GM18526 (cell line): Measurements from ENCODE around the gene USP44.
A peak's percentile ranks its signal among the peaks of the same experiment; 100 is the strongest.

Experiments used
- POLR2A ChIP-seq: IDR thresholded peaks from 3 replicates; pipeline ENCODE4 v1.6.1; 2011; ENCODE audit not compliant: insufficient read length; ENCODE audit errors: extremely low read depth

The USP44 gene

DNA sequence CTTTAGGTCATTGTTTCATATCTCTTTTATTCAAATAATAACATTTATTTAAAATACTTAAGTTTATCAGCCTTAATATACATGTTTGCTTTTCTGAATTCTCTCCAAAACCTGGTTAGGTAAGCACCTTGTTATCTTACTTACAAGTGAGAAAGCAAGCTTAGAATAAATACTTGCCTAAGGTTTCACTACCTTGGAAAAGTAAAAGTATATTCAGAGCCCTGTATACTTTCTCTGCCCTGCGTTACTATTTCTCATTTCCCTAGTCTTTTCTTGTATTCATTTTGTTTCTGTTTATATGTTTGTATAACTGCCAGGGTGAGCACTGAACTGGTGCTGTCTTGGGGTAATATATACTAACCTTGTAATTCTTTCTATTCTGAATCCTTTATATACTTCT is 55.8 kb downstream of the USP44 start:
- no peak for TF ChIP-seq POLR2A

DNA sequence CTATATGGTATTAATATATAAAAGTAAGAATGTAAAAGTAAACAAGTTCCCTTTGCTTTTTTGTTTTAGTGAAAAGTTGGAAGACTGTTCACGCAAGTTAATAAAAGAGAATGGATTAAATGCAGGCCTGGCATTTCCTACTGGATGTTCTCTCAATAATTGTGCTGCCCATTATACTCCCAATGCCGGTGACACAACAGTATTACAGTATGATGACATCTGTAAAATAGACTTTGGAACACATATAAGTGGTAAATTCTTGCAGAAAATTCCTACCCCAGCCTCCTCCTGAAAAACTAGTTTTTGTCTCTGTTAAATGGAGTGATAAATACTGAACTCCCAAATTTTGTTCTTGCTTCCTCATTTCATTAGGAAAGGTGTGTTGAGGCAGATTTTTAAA is 56.4 kb downstream of the USP44 start:
- TF ChIP-seq POLR2A, result no peak

DNA sequence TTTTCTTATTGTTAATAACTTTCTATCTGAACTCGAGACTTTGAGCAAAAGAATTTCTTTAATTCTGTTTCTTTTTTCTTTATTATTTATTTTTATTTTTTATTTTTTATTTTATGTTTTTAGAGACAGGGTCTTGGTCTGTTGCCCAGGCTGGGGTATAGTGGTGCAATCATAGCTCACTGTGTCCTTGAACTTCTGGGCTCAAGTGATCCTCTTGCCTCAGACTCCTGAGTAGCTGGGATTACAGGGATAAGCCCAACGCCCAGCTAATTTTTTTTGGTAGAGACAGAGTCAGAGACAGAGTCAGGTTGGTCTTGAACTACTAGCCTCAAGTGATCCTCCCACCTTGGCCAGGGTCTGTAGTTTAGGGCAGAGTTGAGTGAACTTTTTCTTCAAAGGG is 58.8 kb downstream of the USP44 start:
- TF ChIP-seq POLR2A, result no peak

DNA sequence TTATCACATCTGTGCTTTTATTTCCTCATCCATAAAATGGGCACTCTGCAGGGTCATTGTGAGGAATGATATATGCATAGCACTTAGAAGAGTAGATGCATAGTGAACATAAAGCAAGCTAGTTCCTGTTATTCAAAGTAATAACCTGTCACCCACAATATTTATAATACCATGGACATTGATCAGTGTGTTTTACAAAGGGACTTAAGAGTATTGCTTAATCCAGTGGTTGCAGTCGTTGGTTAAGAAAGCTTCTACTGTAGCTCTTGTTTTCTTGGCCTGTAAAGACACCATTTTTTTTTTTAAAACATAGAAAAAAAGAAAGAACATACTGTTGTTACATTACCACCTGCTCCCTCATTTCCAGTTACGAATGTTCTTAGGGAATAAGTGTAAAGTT is 64.3 kb downstream of the USP44 start:
- TF ChIP-seq POLR2A, result no peak

DNA sequence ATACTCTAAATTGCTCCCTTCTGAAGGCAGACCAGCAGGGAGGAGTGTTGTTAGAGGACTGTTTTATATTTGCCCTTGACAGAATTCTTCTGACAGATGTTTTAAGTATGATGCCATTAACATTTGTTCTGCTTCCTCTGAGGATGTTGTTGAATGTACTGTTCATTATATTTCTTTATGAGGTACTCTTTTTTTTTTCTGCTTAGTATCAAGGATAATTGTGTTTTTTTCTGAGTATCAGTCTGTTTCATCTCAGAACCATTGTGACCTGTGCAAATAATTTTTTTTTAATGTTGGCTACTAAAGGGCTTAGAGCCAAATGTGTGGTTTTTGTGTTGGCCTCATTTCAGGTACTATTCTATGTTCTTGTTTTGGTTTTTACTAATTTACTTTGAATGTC is 66.8 kb downstream of the USP44 start:
- TF ChIP-seq POLR2A, result no peak

DNA sequence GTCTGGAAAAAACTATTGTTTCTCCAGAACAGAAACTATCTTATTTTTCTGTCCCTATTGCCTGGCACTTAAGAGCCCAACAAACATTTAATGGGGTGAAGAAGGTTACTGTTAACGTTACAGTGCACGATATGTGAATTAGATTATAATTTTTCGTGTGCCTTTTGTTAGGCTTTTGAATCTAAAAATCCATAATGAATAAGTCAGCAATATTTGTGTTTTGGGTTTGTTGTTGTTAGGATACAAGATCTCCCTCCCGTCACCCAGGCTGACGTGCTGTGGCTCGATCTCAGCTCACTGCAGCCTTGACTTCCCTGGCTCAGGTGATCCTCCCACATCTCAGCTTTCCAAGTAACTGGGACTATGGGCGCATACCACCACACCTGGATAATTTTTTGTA is 69.4 kb downstream of the USP44 start:
- TF ChIP-seq POLR2A, result no peak

DNA sequence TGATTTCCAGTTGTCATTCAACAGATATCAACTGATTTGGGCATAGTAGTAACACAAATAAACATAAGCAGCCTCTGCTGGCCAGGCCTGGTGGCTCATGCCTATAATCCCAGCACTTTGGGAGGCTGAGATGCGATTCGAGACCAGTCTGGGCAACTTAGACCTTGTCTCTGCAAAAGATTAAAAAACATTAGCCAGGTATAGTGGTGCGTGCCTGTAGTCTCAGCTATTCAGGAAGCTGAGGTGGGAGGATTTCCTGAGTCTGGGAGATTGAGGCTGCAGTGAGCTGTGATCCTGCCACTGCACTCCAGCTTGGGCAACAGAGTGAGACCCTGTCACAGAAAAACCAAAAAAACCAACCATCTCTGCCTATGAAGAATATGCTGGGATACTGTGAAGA is 70.2 kb downstream of the USP44 start:
- no peak for TF ChIP-seq POLR2A

DNA sequence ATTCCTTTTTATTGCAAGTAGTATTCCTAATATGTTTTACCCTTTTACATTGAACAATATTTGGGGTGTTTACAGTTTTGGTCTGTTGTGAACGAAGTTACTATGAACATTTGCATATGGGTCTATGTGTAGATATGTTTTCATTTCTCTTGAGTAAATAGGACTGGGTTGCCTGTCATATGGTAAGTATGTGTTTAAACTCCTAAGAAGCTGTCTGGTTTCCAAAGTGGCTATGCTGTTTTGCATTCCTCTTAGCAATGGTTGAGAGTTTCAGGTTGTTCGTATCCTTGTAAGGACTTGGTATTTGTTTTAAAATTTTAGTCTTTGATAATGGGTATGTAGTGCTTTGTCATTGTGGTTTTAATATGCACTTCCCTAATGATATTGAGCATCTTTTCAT is 71.0 kb downstream of the USP44 start:
- TF ChIP-seq POLR2A, result no peak

DNA sequence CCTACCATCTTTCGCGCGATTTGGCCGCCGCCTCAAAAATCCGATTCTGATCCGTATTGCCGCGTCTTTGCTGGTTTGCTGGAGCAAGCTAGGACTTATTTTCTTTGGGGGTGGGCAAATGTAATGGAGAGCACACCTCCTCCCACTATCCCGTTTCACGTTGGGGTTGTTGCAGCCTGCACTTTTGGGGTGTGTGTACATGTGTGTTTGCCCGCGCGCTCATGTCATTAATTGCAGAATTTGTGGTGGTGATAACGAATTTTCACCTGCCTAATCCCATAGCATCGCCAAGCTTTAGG is 76.7 kb downstream of the USP44 start:
- TF ChIP-seq POLR2A, result no peak

DNA sequence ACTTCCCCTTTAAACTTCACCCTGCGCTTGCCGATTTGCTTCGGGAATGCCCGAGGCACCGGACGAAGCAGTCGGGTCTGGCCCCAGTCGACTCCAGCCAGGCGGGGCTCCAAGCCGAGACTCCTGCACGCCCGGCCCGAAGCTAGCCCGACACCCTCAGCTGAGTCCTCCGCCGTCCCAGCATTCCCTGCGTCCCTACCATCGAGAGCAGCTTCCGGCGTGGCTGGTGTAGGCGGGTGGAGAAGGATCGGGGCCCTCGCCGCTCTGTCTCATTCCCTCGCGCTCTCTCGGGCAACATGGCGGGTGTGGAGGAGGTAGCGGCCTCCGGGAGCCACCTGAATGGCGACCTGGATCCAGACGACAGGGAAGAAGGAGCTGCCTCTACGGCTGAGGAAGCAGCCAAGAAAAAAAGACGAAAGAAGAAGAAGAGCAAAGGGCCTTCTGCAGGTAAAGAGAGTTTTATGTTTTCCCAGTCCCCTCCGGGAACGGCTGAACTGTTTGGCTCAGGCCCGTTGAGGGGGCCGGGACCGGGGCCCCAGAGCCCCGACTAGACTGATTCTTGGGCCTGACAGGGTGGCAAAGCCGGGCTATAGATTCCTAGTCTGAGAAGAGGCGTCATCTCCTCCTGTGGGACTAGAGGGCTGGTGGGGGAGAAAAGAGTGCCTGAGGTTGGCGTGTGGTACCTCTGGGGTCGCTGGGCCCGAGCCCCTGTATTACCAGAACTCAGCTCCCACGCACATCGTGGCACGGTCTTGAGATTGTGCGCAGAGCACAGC is 77.2 kb downstream of the USP44 start, which contains the start of gene METAP2:
Gene METAP2, plus strand, starts transcription at position 269 of the 776 bp plus-strand sequence. Its CDS starts 28 bp downstream, at position 297.
- TF ChIP-seq POLR2A, result peak; percentile 97

DNA sequence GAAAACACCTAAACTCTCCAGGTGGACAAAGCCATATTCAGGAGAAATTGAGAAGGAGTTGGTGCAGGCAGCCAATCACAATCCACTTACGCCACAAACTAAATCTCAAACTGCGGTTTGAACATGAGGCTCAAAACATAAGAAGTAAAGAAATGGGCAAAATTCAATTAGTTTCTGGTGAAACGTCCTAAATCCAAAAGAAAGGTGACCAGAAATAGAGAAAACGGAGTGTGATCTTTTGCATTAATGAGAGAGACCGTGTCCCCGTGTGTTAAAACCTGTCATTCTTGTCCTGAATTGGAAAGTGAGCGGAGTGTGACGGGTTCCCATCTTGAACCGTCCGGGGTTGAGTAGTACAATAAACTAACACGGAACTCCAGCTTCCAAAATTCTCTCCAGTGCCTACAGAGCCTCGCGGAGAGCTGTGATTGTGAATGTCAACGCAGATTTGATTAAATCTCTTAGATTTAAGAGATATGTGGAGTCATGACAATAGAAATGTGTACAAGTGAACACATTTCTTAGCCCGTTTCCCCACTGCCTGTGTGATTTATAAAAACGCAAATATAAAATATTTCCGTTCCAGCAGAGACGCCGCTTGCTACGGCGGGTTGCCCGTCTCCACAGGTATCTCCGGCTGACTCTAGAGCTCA is 77.9 kb downstream of the USP44 start:
- TF ChIP-seq POLR2A, result no peak

DNA sequence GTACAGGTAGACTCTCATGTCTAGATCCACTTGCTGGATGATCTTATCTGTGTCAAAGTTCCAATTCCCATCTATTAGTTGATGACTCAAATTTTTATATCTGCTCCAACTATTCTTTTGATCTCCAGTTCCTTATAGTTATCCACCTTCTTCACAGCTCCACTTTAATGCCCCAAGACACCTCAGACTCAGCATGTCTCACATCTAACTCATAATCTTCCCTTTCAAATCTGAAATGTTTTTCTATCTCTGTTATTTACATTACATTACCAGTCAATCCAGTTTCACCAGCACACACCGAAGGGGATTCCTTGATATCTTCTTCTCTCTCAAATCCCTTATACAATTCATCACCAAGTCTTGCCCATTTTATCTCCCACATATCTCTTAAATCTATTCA is 81.0 kb downstream of the USP44 start:
- no peak for TF ChIP-seq POLR2A
